Measurements from ENCODE around the gene TPSB2.

- TF ChIP-seq, protein P1, sequence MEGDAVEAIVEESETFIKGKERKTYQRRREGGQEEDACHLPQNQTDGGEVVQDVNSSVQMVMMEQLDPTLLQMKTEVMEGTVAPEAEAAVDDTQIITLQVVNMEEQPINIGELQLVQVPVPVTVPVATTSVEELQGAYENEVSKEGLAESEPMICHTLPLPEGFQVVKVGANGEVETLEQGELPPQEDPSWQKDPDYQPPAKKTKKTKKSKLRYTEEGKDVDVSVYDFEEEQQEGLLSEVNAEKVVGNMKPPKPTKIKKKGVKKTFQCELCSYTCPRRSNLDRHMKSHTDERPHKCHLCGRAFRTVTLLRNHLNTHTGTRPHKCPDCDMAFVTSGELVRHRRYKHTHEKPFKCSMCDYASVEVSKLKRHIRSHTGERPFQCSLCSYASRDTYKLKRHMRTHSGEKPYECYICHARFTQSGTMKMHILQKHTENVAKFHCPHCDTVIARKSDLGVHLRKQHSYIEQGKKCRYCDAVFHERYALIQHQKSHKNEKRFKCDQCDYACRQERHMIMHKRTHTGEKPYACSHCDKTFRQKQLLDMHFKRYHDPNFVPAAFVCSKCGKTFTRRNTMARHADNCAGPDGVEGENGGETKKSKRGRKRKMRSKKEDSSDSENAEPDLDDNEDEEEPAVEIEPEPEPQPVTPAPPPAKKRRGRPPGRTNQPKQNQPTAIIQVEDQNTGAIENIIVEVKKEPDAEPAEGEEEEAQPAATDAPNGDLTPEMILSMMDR (conservative IDR thresholded peaks at IDR 0.05), result no peak
- TF ChIP-seq EZH2 (IDR thresholded peaks at IDR 0.05; ENCODE audit: low read depth), result no peak
Observed at GRCh38 chr16:1193143-1193824, 36.7 kb downstream of the TPSB2 start.
